ENCODE data around the gene PPFIBP1.

The PPFIBP1 gene

GRCh38 chr12:27528788-27529187 lies 4.8 kb downstream of the PPFIBP1 start:
- no peak for TF ChIP-seq CTCF (IDR thresholded peaks at IDR 0.05; ENCODE audit: borderline replicate concordance, insufficient read depth, low read depth, low read length)
- no peak overlapping the region for H3K4me3 ChIP-seq (ENCODE audit: low read depth, low read length)

GRCh38 chr12:27530157-27530922 lies 6.3 kb downstream of the PPFIBP1 start:
- no peak for TF ChIP-seq CTCF (IDR thresholded peaks at IDR 0.05; ENCODE audit: borderline replicate concordance, insufficient read depth, low read depth, low read length)
- no peak overlapping the region for H3K4me3 ChIP-seq (ENCODE audit: low read depth, low read length)

- H3K4me3 ChIP-seq (ENCODE audit: low read depth, low read length): no peak overlapping the region
- no peak for TF ChIP-seq CTCF (IDR thresholded peaks at IDR 0.05; ENCODE audit: borderline replicate concordance, insufficient read depth, low read depth, low read length)
Observed at GRCh38 chr12:27531896-27532295, 7.9 kb downstream of the PPFIBP1 start.

GRCh38 chr12:27534060-27534764 lies 10.2 kb downstream of the PPFIBP1 start:
- no peak for TF ChIP-seq CTCF (IDR thresholded peaks at IDR 0.05; ENCODE audit: borderline replicate concordance, insufficient read depth, low read depth, low read length)
- no peak overlapping the region for H3K4me3 ChIP-seq (ENCODE audit: low read depth, low read length)

GRCh38 chr12:27534765-27535161 lies 10.8 kb downstream of the PPFIBP1 start:
- H3K4me3 ChIP-seq (ENCODE audit: low read depth, low read length): no peak overlapping the region
- no peak for TF ChIP-seq CTCF (IDR thresholded peaks at IDR 0.05; ENCODE audit: borderline replicate concordance, insufficient read depth, low read depth, low read length)

GRCh38 chr12:27535318-27535717 lies 11.3 kb downstream of the PPFIBP1 start:
- no peak overlapping the region for H3K4me3 ChIP-seq (ENCODE audit: low read depth, low read length)
- no peak for TF ChIP-seq CTCF (IDR thresholded peaks at IDR 0.05; ENCODE audit: borderline replicate concordance, insufficient read depth, low read depth, low read length)

Measured in GM12875 (cell line).